Measurements from ENCODE around the gene EID2.

EID2 gene

DNA sequence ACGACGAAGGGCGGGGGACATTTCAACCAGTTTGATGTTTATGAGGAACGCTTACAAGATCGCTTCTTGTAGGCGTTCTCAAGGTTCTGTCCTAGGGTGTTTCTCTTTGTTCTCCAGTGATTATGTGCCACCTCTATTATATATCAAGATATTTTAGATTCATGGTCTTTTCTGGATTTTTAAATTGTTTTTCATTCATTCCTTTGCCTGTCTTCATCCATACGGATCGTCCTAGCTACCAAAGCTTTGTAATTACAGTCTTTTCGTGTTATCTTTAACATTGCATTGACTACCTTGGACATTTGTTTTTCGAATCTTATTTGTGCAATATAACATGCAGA, 342 bp upstream of the EID2 start:
- no peaks in the 10 kb centered on the region for H3K27me3 ChIP-seq (ENCODE audit: low read length)
- H3K79me2 ChIP-seq (ENCODE audit: insufficient read depth, low read length): peaks cover 15% of the 10 kb centered on the region
- peaks cover 3% of the 10 kb centered on the region; the same call in 1 of the 2 replicates for H4K20me1 ChIP-seq (ENCODE audit: low read depth, low read length)
- peak overlapping the region; percentile 13 for H3K4me3 ChIP-seq (ENCODE audit: insufficient read depth, low read length, poor library complexity, severe bottlenecking)
- peak overlapping the region; percentile 77 for H3K4me2 ChIP-seq (ENCODE audit: low read depth, low read length, poor library complexity, severe bottlenecking)
- no peaks in the 10 kb centered on the region for H3F3A ChIP-seq (ENCODE audit: insufficient read depth)
- no peaks in the 10 kb centered on the region for H3K9me3 ChIP-seq (ENCODE audit: insufficient read depth, low read length)
- peak overlapping the region; percentile 81 for H3K9ac ChIP-seq (ENCODE audit: low read length)
- H3K27ac ChIP-seq (ENCODE audit: low read depth, low read length): no peak overlapping the region
- peak overlapping the region; percentile 81 for H2AFZ ChIP-seq (ENCODE audit: low read depth, low read length, severe bottlenecking)
- TF ChIP-seq, protein P1, sequence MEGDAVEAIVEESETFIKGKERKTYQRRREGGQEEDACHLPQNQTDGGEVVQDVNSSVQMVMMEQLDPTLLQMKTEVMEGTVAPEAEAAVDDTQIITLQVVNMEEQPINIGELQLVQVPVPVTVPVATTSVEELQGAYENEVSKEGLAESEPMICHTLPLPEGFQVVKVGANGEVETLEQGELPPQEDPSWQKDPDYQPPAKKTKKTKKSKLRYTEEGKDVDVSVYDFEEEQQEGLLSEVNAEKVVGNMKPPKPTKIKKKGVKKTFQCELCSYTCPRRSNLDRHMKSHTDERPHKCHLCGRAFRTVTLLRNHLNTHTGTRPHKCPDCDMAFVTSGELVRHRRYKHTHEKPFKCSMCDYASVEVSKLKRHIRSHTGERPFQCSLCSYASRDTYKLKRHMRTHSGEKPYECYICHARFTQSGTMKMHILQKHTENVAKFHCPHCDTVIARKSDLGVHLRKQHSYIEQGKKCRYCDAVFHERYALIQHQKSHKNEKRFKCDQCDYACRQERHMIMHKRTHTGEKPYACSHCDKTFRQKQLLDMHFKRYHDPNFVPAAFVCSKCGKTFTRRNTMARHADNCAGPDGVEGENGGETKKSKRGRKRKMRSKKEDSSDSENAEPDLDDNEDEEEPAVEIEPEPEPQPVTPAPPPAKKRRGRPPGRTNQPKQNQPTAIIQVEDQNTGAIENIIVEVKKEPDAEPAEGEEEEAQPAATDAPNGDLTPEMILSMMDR (IDR thresholded peaks at IDR 0.05; ENCODE audit: insufficient read depth, low read length, poor library complexity, severe bottlenecking): no peak
- TF ChIP-seq EZH2phosphoT487 (conservative IDR thresholded peaks at IDR 0.05; ENCODE audit: low read length): no peak
- no peaks in the 10 kb centered on the region for H3K9me2 ChIP-seq (replicated peaks; ENCODE audit: insufficient read depth, low read length)
- no peaks in the 10 kb centered on the region for H3K36me3 ChIP-seq (ENCODE audit: low read length)

DNA sequence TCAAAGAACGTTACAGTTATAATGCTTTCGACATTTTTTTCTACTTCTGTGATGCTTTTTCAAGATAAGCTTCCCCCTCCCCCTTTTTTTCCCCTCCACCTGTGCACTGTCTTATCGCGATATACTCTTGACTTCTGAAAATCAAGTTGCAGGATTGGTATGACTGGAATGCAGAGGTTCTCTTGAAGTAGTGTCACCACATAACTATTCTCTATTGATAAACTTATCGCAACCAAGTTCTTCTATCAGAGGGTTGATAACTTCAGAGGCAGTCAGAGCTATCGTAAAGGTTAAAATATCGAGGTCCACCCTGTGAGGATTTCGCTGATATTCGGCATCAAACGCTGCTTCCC, 820 bp downstream of the EID2 start:
- H3K36me3 ChIP-seq (ENCODE audit: low read length): no peaks in the 10 kb centered on the region
- TF ChIP-seq, protein P1 (IDR thresholded peaks at IDR 0.05; ENCODE audit: insufficient read depth, low read length, poor library complexity, severe bottlenecking): no peak
- no peak for TF ChIP-seq EZH2phosphoT487 (conservative IDR thresholded peaks at IDR 0.05; ENCODE audit: low read length)
- H3K27me3 ChIP-seq (ENCODE audit: low read length): no peaks in the 10 kb centered on the region
- peak overlapping the region; percentile 93 for H3K4me3 ChIP-seq (ENCODE audit: insufficient read depth, low read length, poor library complexity, severe bottlenecking)
- H3K79me2 ChIP-seq (ENCODE audit: insufficient read depth, low read length): peaks cover 15% of the 10 kb centered on the region
- H3K27ac ChIP-seq (ENCODE audit: low read depth, low read length): no peak overlapping the region
- no peaks in the 10 kb centered on the region for H3K9me3 ChIP-seq (ENCODE audit: insufficient read depth, low read length)
- peak overlapping the region; percentile 77 for H3K4me2 ChIP-seq (ENCODE audit: low read depth, low read length, poor library complexity, severe bottlenecking)
- peak overlapping the region; percentile 77 for H2AFZ ChIP-seq (ENCODE audit: low read depth, low read length, severe bottlenecking)
- no peaks in the 10 kb centered on the region for H3F3A ChIP-seq (ENCODE audit: insufficient read depth)
- H3K9me2 ChIP-seq (replicated peaks; ENCODE audit: insufficient read depth, low read length): no peaks in the 10 kb centered on the region
- H3K9ac ChIP-seq (ENCODE audit: low read length): peak overlapping the region; percentile 81
- peaks cover 3% of the 10 kb centered on the region; the same call in 1 of the 2 replicates for H4K20me1 ChIP-seq (ENCODE audit: low read depth, low read length)

DNA sequence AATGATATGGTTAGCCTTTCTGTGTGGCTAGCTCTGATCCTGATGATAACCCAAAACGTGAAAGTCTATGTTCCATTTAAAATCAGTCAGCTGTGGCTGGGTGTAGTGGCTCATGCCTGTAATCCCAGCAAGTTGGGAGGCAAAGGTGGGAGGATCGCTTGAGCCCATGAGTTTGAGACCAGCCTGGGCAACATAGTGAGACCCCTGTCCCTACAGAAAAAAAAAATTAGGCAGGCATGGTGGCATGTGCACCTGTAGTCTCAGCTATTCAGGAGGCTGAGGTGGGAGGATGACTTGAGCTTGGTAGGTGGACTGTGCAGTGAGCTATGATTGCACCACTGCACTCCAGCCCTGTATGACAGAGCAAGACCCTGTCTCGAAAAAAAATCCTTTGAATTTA, 6.2 kb downstream of the EID2 start:
- Histone ChIP-seq H3F3A (ENCODE audit: insufficient read depth) (peaks cover 6% of the 10 kb centered on the region; the same call in 1 of the 2 replicates), H3K36me3 (ENCODE audit: low read length) (no peaks in the 10 kb centered on the region), H3K27ac (ENCODE audit: low read depth, low read length) (no peak overlapping the region), H3K4me2 (ENCODE audit: low read depth, low read length, poor library complexity, severe bottlenecking) (no peak overlapping the region), H3K9ac (ENCODE audit: low read length) (no peak overlapping the region), H3K9me2 (replicated peaks; ENCODE audit: insufficient read depth, low read length) (no peaks in the 10 kb centered on the region), H3K79me2 (ENCODE audit: insufficient read depth, low read length) (peaks cover 26% of the 10 kb centered on the region), H3K27me3 (ENCODE audit: low read length) (no peaks in the 10 kb centered on the region), H4K20me1 (ENCODE audit: low read depth, low read length) (peaks cover 3% of the 10 kb centered on the region; the same call in 1 of the 2 replicates), H3K4me3 (ENCODE audit: insufficient read depth, low read length, poor library complexity, severe bottlenecking) (no peak overlapping the region), H3K9me3 (ENCODE audit: insufficient read depth, low read length) (no peaks in the 10 kb centered on the region), H2AFZ (ENCODE audit: low read depth, low read length, severe bottlenecking) (no peak overlapping the region)
- TF ChIP-seq, protein P1 (IDR thresholded peaks at IDR 0.05; ENCODE audit: insufficient read depth, low read length, poor library complexity, severe bottlenecking): no peak
- TF ChIP-seq EZH2phosphoT487 (conservative IDR thresholded peaks at IDR 0.05; ENCODE audit: low read length): no peak
